ENCODE data around the gene ADD1.

- TF ChIP-seq CTCF (conservative IDR thresholded peaks at IDR 0.05 in 1 of 2, IDR thresholded peaks at IDR 0.05 in 1 of 2; ENCODE audit: extremely low read depth in 1 of 2, insufficient read depth in 1 of 2, low read depth in 1 of 2, low read length in 2 of 2): no peak
- no peak for TF ChIP-seq EZH2 (IDR thresholded peaks at IDR 0.05; ENCODE audit: borderline replicate concordance, low read length)
Measured at GRCh38 chr4:2937146-2937857, 93.7 kb downstream of the ADD1 start.

Data from mammary epithelial cell (primary cell).